Muscle layer of colon (tissue), 2 donors: ENCODE results near the gene EMSY.

ENCODE experiments used
- H3K27ac ChIP-seq: one replicate; pipeline ENCODE4 v1.7.0; 2013; ENCODE audit warnings: low read depth, mild to moderate bottlenecking, low read length, moderate library complexity
- H3K27me3 ChIP-seq, 2 donors: one replicate each; pipeline ENCODE4 v1.7.0; 2013; ENCODE audit warnings: low read length in 2 of 2, mild to moderate bottlenecking in 2 of 2; ENCODE audit not compliant: insufficient read depth in 2 of 2, control insufficient read depth in 1 of 2
- H3K36me3 ChIP-seq: one replicate; pipeline ENCODE4 v1.7.0; 2013; ENCODE audit warnings: mild to moderate bottlenecking, low read length; ENCODE audit not compliant: insufficient read depth
- H3K4me1 ChIP-seq: one replicate; pipeline ENCODE4 v1.7.0; 2013; ENCODE audit warnings: mild to moderate bottlenecking, low read length; ENCODE audit not compliant: insufficient read depth
- H3K4me3 ChIP-seq, 2 donors: one replicate each; pipeline ENCODE4 v1.7.0; 2013; ENCODE audit warnings: low read length in 2 of 2, low read depth in 1 of 2, mild to moderate bottlenecking in 1 of 2, moderate library complexity in 1 of 2
- H3K9ac ChIP-seq: one replicate; pipeline ENCODE4 v1.7.0; 2013; ENCODE audit warnings: low read length
- H3K9me3 ChIP-seq: one replicate; pipeline ENCODE4 v1.7.0; 2013; ENCODE audit warnings: mild to moderate bottlenecking, low read length
- donor health status: abdominal sarcoma.
- donor health status: Adenocarcinoma of cecum.

Gene EMSY

DNA sequence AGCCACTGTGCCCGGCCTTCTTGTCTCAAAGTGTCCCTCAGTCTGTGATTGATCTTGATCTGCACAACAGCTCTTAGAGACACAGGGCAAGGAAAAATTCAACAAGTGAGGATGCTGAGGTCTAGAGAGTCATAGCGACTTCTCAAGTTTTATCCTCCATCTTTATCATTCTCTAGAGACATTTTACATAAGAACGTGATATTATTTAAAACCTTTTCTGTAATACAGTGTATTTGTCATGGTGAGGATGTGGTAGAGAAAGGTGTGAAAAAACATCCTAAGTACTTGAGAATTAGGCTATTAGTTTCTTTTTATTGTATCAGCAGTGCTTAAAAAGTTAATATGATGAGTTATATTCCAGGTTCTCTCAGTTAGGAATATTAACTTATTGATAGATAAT is 50.2 kb downstream of the EMSY start:
- Histone ChIP-seq H3K9me3 (no peaks in the 10 kb centered on the region), H3K36me3 (peaks cover 5% of the 10 kb centered on the region), H3K4me3 (no peak overlapping the region), H3K27me3 (no peaks in the 10 kb centered on the region), H3K9ac (no peak overlapping the region), H3K4me1 (no peaks in the 10 kb centered on the region), H3K27ac (no peak overlapping the region)

DNA sequence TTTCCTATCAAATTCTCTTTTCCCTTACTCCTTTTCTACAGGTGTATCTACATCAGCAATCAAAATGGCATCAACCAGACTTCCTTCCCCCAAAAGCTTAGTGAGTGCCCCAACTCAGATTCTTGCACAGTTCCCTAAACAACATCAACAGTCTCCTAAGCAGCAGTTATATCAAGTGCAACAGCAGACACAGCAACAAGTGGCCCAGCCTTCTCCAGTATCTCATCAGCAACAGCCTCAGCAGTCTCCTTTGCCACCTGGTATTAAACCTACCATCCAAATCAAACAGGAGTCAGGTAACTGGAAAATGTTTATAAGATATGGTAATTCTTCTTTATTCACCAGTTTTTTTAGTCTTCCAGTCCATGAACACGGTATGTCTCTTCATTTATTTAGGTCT is 51.4 kb downstream of the EMSY start:
- no peaks in the 10 kb centered on the region for H3K4me1 ChIP-seq
- peaks cover 5% of the 10 kb centered on the region for H3K36me3 ChIP-seq
- H3K9me3 ChIP-seq = no peaks in the 10 kb centered on the region
- H3K4me3 ChIP-seq = no peak overlapping the region
- H3K9ac ChIP-seq = no peak overlapping the region
- no peak overlapping the region for H3K27ac ChIP-seq
- no peaks in the 10 kb centered on the region for H3K27me3 ChIP-seq

GRCh38 chr11:76501526-76502202 is 56.8 kb downstream of the EMSY start:
- Histone ChIP-seq H3K9me3 (no peaks in the 10 kb centered on the region), H3K27me3 (no peaks in the 10 kb centered on the region), H3K9ac (no peak overlapping the region), H3K27ac (no peak overlapping the region), H3K36me3 (no peaks in the 10 kb centered on the region), H3K4me1 (no peaks in the 10 kb centered on the region), H3K4me3 (no peak overlapping the region)

DNA sequence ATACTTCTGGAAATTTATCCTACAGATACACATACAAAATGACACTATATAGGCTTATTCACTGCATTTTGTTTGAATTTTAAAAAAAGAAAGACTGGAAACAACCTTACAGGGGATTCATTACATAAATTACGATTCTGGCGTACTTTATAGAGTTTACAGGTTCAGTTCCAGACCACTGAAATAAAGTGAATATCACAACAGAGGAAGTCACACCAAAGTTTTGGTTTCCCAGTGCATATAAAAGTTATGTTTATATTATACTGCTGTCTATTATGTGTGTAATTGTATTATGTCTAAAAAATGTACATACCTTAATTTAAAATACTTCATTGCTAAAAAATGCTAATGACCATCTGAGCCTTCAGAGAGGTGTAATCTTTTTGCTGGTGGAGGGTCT is 62.0 kb downstream of the EMSY start:
- no peak overlapping the region for H3K4me3 ChIP-seq
- H3K27me3 ChIP-seq = no peaks in the 10 kb centered on the region
- no peaks in the 10 kb centered on the region for H3K9me3 ChIP-seq
- H3K27ac ChIP-seq = no peak overlapping the region
- no peak overlapping the region for H3K9ac ChIP-seq
- no peaks in the 10 kb centered on the region for H3K4me1 ChIP-seq
- no peaks in the 10 kb centered on the region for H3K36me3 ChIP-seq

- H3K9me3 ChIP-seq = no peaks in the 10 kb centered on the region
- H3K9ac ChIP-seq = no peak overlapping the region
- H3K27ac ChIP-seq = no peak overlapping the region
- H3K36me3 ChIP-seq = no peaks in the 10 kb centered on the region
- H3K4me1 ChIP-seq = no peaks in the 10 kb centered on the region
- H3K4me3 ChIP-seq = no peak overlapping the region
- H3K27me3 ChIP-seq = no peaks in the 10 kb centered on the region
Observed at GRCh38 chr11:76510060-76511047, 65.5 kb downstream of the EMSY start.

- Histone ChIP-seq H3K36me3 (no peaks in the 10 kb centered on the region), H3K9ac (no peak overlapping the region), H3K27ac (no peak overlapping the region)
Observed at GRCh38 chr11:76512851-76513653, 68.2 kb downstream of the EMSY start.

DNA sequence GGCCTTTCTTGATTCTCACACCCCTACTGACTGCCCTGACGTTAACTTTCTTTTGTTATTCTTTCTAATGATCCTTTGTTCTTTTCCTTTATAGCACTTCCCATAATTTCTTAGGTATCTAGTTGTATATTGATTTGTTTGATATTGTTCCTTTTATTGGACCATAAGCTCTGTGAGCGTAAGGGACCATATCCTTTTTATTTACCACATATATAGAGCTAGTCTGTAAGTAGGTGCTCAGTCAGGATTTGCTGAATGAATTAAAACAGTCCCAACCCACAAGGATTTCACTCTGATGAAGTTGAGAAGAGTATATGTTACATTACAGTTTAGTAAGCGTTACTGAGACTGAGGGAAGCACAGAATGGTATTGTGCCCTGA is 68.8 kb downstream of the EMSY start:
- Histone ChIP-seq H3K9ac (no peak overlapping the region), H3K27me3 (no peaks in the 10 kb centered on the region), H3K27ac (no peak overlapping the region), H3K4me3 (no peak overlapping the region), H3K9me3 (no peaks in the 10 kb centered on the region), H3K36me3 (no peaks in the 10 kb centered on the region), H3K4me1 (no peaks in the 10 kb centered on the region)

More at GRCh38 chr11:76512851-76513653, 68.2 kb downstream of the EMSY start:
- H3K4me3 ChIP-seq = no peak overlapping the region
- no peaks in the 10 kb centered on the region for H3K9me3 ChIP-seq
- H3K4me1 ChIP-seq = no peaks in the 10 kb centered on the region
- no peaks in the 10 kb centered on the region for H3K27me3 ChIP-seq

- H3K36me3 ChIP-seq = peaks cover 4% of the 10 kb centered on the region
Observed at GRCh38 chr11:76515494-76515893, 70.7 kb downstream of the EMSY start.

DNA sequence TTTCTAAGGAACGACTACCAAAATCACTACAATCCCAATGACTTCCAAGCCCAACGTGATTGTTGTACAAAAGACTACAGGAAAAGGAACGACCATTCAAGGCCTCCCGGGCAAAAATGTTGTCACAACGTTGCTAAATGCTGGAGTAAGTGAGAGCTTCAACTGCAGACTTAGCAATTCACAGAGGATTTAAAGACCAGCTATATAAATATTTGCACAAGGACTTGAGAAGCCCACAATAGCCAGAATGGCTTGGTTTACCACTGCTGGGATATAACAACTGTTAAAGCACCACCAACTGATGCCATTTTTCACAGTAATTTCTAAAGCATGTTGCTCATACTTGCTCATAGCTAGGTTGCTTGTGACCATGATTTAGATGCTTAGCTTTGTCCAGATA is 78.3 kb downstream of the EMSY start:
- no peaks in the 10 kb centered on the region for H3K9me3 ChIP-seq
- H3K27ac ChIP-seq = no peak overlapping the region
- H3K36me3 ChIP-seq = peaks cover 19% of the 10 kb centered on the region
- no peak overlapping the region for H3K9ac ChIP-seq
- no peak overlapping the region for H3K4me3 ChIP-seq
- no peaks in the 10 kb centered on the region for H3K4me1 ChIP-seq
- H3K27me3 ChIP-seq = no peaks in the 10 kb centered on the region

More at GRCh38 chr11:76515494-76515893, 70.7 kb downstream of the EMSY start:
- H3K9ac ChIP-seq = no peak overlapping the region
- H3K4me1 ChIP-seq = no peaks in the 10 kb centered on the region
- no peak overlapping the region for H3K27ac ChIP-seq
- no peaks in the 10 kb centered on the region for H3K9me3 ChIP-seq
- no peaks in the 10 kb centered on the region for H3K27me3 ChIP-seq
- H3K4me3 ChIP-seq = no peak overlapping the region

GRCh38 chr11:76523786-76524436 is 79.1 kb downstream of the EMSY start:
- Histone ChIP-seq H3K9ac (no peak overlapping the region), H3K27ac (no peak overlapping the region), H3K4me1 (no peaks in the 10 kb centered on the region), H3K27me3 (no peaks in the 10 kb centered on the region), H3K4me3 (no peak overlapping the region), H3K36me3 (peaks cover 25% of the 10 kb centered on the region), H3K9me3 (no peaks in the 10 kb centered on the region)

DNA sequence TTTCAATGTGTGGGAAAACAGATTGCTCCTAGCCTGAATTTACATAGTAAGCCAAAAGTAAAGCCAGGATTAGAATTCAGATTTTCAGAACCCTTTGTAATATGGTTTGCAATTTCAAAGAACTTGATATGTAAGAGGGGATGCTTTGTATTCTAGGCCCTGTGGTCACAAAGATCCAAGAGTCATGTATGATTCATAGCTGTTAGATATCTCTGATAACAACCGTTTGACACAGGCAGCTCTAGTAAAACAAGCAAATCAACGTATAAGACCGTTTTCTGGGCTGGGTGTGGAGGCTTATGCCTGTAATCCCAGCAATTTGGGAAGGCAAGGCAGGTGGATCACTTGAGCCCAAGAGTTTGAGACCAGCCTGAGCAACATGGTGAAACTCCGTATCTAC is 79.6 kb downstream of the EMSY start:
- H3K9ac ChIP-seq = no peak overlapping the region
- H3K9me3 ChIP-seq = no peaks in the 10 kb centered on the region
- H3K27me3 ChIP-seq = no peaks in the 10 kb centered on the region
- H3K27ac ChIP-seq = no peak overlapping the region
- H3K36me3 ChIP-seq = peaks cover 24% of the 10 kb centered on the region
- H3K4me3 ChIP-seq = no peak overlapping the region
- H3K4me1 ChIP-seq = no peaks in the 10 kb centered on the region
